Liver (tissue), 9 donors: ENCODE results near the gene SLC5A6. TPM values are rescaled to one million over a fixed set of nuclear protein-coding genes. Genes with fewer than 3 reads are reported as not detected.
A peak's percentile ranks its signal among the peaks of the same experiment; 100 is the strongest.

Experiments used
- DNase-seq: peaks from one replicate; pipeline ENCODE4 v3.0.0-alpha.2; 2017; ENCODE audit warnings: low spot score
- H3K27ac ChIP-seq, 2 donors: one replicate each; pipeline ENCODE4 v1.7.0; 2013; ENCODE audit warnings: inconsistent platforms in 2 of 2, low read length in 2 of 2, control low read depth in 1 of 2, low read depth in 1 of 2, mild to moderate bottlenecking in 1 of 2
- H3K27me3 ChIP-seq, 4 donors: one replicate each; pipeline versions ENCODE4 v1.6.1 to v1.7.0; 2013; ENCODE audit warnings: low read length in 3 of 4, inconsistent platforms in 1 of 4, mild to moderate bottlenecking in 1 of 4, moderate library complexity in 1 of 4; ENCODE audit not compliant: control insufficient read depth in 4 of 4, insufficient read depth in 4 of 4
- H3K36me3 ChIP-seq, 4 donors: one replicate each; pipeline versions ENCODE4 v1.6.1 to v1.7.0; 2013; ENCODE audit warnings: low read length in 3 of 4, mild to moderate bottlenecking in 3 of 4, low read depth in 1 of 4, moderate library complexity in 1 of 4; ENCODE audit not compliant: control insufficient read depth in 4 of 4, insufficient read depth in 3 of 4
- H3K4me1 ChIP-seq, 4 donors: one replicate each; pipeline versions ENCODE4 v1.6.1 to v1.7.0; 2013; ENCODE audit warnings: low read length in 3 of 4, mild to moderate bottlenecking in 3 of 4, moderate library complexity in 1 of 4; ENCODE audit not compliant: control insufficient read depth in 4 of 4, insufficient read depth in 4 of 4
- H3K4me3 ChIP-seq, 3 donors: one replicate each; pipeline versions ENCODE4 v1.6.1 to v1.7.0; 2013; ENCODE audit warnings: low read length in 3 of 3, control low read depth in 1 of 3, low read depth in 1 of 3, mild to moderate bottlenecking in 1 of 3
- H3K9ac ChIP-seq, 2 donors: one replicate each; pipeline ENCODE4 v1.7.0; 2013; ENCODE audit warnings: low read length in 2 of 2, mild to moderate bottlenecking in 2 of 2, moderate library complexity in 2 of 2, control low read depth in 1 of 2, low read depth in 1 of 2
- H3K9me3 ChIP-seq, 4 donors: one replicate each; pipeline versions ENCODE4 v1.6.1 to v1.7.0; 2013; ENCODE audit warnings: low read length in 3 of 4; ENCODE audit not compliant: control insufficient read depth in 4 of 4
- ATF3 ChIP-seq: IDR thresholded peaks from 2 replicates; pipeline ENCODE4 v1.6.1; 2016; ENCODE audit warnings: antibody characterized with exemption
- CTCF ChIP-seq: fragments of 150-350 bp; IDR thresholded peaks from 2 replicates; pipeline ENCODE4 v1.5.1; 2017; ENCODE audit warnings: improper control_type of control experiment, low read depth, low read length; ENCODE audit not compliant: missing input control
- EGR1 ChIP-seq, 2 donors: IDR thresholded peaks; 2 replicates each; pipeline ENCODE4 v1.6.1; 2016 to 2018; ENCODE audit warnings: antibody characterized with exemption in 2 of 2, low read depth in 2 of 2
- FOXA1 ChIP-seq: IDR thresholded peaks from 2 replicates; pipeline ENCODE4 v1.6.1; 2016; ENCODE audit warnings: antibody characterized with exemption
- FOXA2 ChIP-seq: IDR thresholded peaks from 2 replicates; pipeline ENCODE4 v1.6.1; 2016; ENCODE audit warnings: antibody characterized with exemption
- GABPA ChIP-seq, 2 donors: IDR thresholded peaks in 1 of 2; conservative IDR thresholded peaks in 1 of 2; 2 replicates each; pipeline ENCODE4 v1.6.1; 2016; ENCODE audit warnings: antibody characterized with exemption in 2 of 2, mild to moderate bottlenecking in 1 of 2, moderate library complexity in 1 of 2
- HNF4A ChIP-seq, 2 donors: conservative IDR thresholded peaks; 2 replicates each; pipeline ENCODE4 v1.6.1; 2016; ENCODE audit warnings: antibody characterized with exemption in 2 of 2, mild to moderate bottlenecking in 2 of 2
- HNF4G ChIP-seq: IDR thresholded peaks from 2 replicates; pipeline ENCODE4 v1.6.1; 2016; ENCODE audit warnings: antibody characterized with exemption
- JUND ChIP-seq, 2 donors: IDR thresholded peaks; 2 replicates each; pipeline ENCODE4 v1.6.1; 2016; ENCODE audit warnings: antibody characterized with exemption in 2 of 2
- MAX ChIP-seq: IDR thresholded peaks from 2 replicates; pipeline ENCODE4 v1.6.1; 2016; ENCODE audit warnings: antibody characterized with exemption
- NR2F2 ChIP-seq: IDR thresholded peaks from 2 replicates; pipeline ENCODE4 v1.6.1; 2016; ENCODE audit warnings: antibody characterized with exemption
- RAD21 ChIP-seq, 2 donors: IDR thresholded peaks; 2 replicates each; pipeline ENCODE4 v1.6.1; 2016; ENCODE audit warnings: antibody characterized with exemption in 2 of 2, mild to moderate bottlenecking in 2 of 2
- REST ChIP-seq: IDR thresholded peaks from 2 replicates; pipeline ENCODE4 v1.6.1; 2016; ENCODE audit warnings: antibody characterized with exemption, mild to moderate bottlenecking
- RXRA ChIP-seq, 2 donors: IDR thresholded peaks; 2 replicates each; pipeline ENCODE4 v1.6.1; 2017 to 2018; ENCODE audit warnings: antibody characterized with exemption in 2 of 2, mild to moderate bottlenecking in 1 of 2
- SP1 ChIP-seq: IDR thresholded peaks from 2 replicates; pipeline ENCODE4 v1.6.1; 2018; ENCODE audit warnings: antibody characterized with exemption, mild to moderate bottlenecking
- TAF1 ChIP-seq: conservative IDR thresholded peaks from 2 replicates; pipeline ENCODE4 v1.6.1; 2016; ENCODE audit warnings: antibody characterized with exemption, mild to moderate bottlenecking
- YY1 ChIP-seq: IDR thresholded peaks from 2 replicates; pipeline ENCODE4 v1.6.1; 2016; ENCODE audit warnings: antibody characterized with exemption, mild to moderate bottlenecking
- ZBTB33 ChIP-seq: IDR thresholded peaks from 2 replicates; pipeline ENCODE4 v1.6.1; 2016; ENCODE audit warnings: antibody characterized with exemption
- WGBS: extraction: QIAGEN DNeasy Blood & Tissue Kit; methylation state at CpG from one replicate; pipeline ENCODE4 v1.1.7; 2013; 5-methylcytosine and 5-hydroxymethylcytosine counted together
- polyA plus RNA-seq, 2 donors: library from polyadenylated mRNA; stranded (reverse) in 1 of 2; unstranded in 1 of 2; fragments of 200-250 nt in 1 of 2; fragments of >200 nt in 1 of 2; fragmentation: Nextera tagmentation in 1 of 2; extraction: Ambion mirVana in 1 of 2; gene quantifications; one replicate each; pipeline versions ENCODE4 v1.2.1 to v1.2.3, GENCODE V29; 2013 to 2015
- total RNA-seq, 2 donors: library from RNA; depleted of rRNA; stranded (reverse); fragments of >200 nt; gene quantifications; one replicate each; pipeline ENCODE4 v1.2.3, GENCODE V29; 2014
- donor health status: healthy.
- donor health status: healthy.
- donor health status: healthy.
- donor health status: healthy.
- donor health status: healthy.

SLC5A6 gene
- total and polyA plus RNA-seq, 4 donors: 12.5 to 217 (median 73.0) TPM

GRCh38 chr2:27184115-27184514, 28.0 kb downstream of the SLC5A6 start:
- H3K27me3 ChIP-seq: no peaks in the 10 kb centered on the region

More at GRCh38 chr2:27184115-27184514, 28.0 kb downstream of the SLC5A6 start:
- Histone ChIP-seq H3K27ac (peak overlapping the region; percentile 81 to 96), H3K4me3 (no peak overlapping the region), H3K9ac (no peak overlapping the region), H3K9me3 (no peaks in the 10 kb centered on the region), H3K4me1 (peaks cover 10 to 42% (median 23%) of the 10 kb centered on the region in 4 donors), H3K36me3 (no peaks in the 10 kb centered on the region)
- 53% methylated on average over 4 of the region's 4 CpGs for WGBS
- no peak for DNase-seq
- TF ChIP-seq ATF3 (peak; percentile 66), TAF1 (no peak), REST (no peak), HNF4G (peak; percentile 18), FOXA1 (no peak), EGR1 (IDR thresholded peaks at IDR 0.05; ENCODE audit: low read depth in 2 of 2) (peak in 1 of 2 donors; percentile 33), SP1 (peak; percentile 51), JUND (IDR thresholded peaks at IDR 0.05) (peak in 1 of 2 donors; percentile 56), NR2F2 (no peak), FOXA2 (no peak), RAD21 (IDR thresholded peaks at IDR 0.05) (no peak), YY1 (peak; percentile 66), GABPA (IDR thresholded peaks at IDR 0.05 in 1 of 2, conservative IDR thresholded peaks at IDR 0.05 in 1 of 2) (no peak), RXRA (IDR thresholded peaks at IDR 0.05) (peak; percentile 72 to 84), ZBTB33 (no peak), HNF4A (conservative IDR thresholded peaks at IDR 0.05) (peak; percentile 59 to 72), CTCF (no peak), MAX (peak; percentile 59)
